ENCODE measurements around the gene KLRC1.
"Not testable (repeated sequence)": the region's sequence is repeated elsewhere in the genome, so short reads cannot be mapped to it uniquely, and the experiment has no call there.

The KLRC1 gene

DNA sequence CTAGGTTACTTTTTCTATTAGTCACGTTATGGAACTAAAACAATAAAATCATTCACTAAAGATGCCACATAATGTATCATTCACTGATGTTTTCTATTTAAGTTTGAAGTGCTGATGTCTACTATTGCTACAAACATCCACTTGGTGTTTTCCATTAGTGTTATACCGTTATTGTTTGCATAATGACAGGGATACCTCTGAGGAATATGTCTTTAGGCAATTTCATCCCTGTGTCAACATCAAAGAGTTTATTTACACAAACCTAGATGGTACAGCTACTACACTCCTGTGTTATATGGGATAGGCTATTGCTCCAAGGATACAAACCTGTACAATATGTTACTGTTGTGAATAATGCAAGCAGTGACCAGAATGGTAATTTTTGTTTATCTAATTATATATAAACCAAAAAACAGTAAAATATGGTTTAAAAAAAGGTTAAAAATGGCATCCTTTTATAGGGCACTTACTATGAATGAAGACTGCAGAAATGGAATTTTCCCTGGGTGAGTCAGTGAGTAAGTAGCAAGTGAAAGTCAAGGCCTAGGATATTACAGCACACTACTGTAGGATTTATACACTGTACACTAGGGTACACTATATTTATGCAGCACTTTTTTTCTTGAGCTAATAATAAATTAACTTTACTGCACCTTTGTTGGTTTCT, 13.4 kb downstream of the KLRC1 start:
- DNase-seq (ENCODE audit: low read depth); in situ Hi-C loops (cut with HindIII; ENCODE audit: low sequenced_read_pairs); H3K4me3 ChIP-seq (ENCODE audit: low read depth, low read length): not testable (repeated sequence)

DNA sequence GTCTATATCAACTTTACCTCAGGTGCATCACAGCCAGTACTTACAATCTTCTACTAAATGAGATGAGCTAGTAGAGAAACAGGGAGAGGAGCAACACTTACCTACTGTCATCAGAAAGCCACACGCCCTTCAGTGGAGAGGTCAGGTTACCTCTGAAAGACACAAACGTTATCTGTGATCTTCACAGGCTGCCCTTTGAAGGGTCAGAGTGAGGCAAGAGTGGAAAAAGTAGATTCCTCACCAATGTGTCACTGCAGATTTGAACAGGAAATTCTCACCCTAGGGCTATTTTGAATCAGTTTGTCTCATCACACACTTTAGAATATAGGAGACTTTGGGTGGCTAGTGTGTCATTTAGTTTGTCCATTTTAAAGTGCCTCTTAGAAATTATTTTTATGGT, 15.6 kb downstream of the KLRC1 start:
- in situ Hi-C loops (cut with HindIII; ENCODE audit: low sequenced_read_pairs); H3K4me3 ChIP-seq (ENCODE audit: low read depth, low read length); DNase-seq (ENCODE audit: low read depth): not testable (repeated sequence)

GRCh38 chr12:10435816-10436215, 17.4 kb downstream of the KLRC1 start, which contains the start of gene KLRC2:
KLRC2 (minus strand) TSS chr12:10436010; CDS start chr12:10435986, 24 bp downstream.
- in situ Hi-C loops (cut with HindIII; ENCODE audit: low sequenced_read_pairs); H3K4me3 ChIP-seq (ENCODE audit: low read depth, low read length); DNase-seq (ENCODE audit: low read depth): not testable (repeated sequence)

GRCh38 chr12:10430623-10431022, 22.6 kb downstream of the KLRC1 start:
- DNase-seq (ENCODE audit: low read depth): peak; percentile 22
- H3K4me3 ChIP-seq (ENCODE audit: low read depth, low read length); in situ Hi-C loops (cut with HindIII; ENCODE audit: low sequenced_read_pairs): not testable (repeated sequence)

DNA sequence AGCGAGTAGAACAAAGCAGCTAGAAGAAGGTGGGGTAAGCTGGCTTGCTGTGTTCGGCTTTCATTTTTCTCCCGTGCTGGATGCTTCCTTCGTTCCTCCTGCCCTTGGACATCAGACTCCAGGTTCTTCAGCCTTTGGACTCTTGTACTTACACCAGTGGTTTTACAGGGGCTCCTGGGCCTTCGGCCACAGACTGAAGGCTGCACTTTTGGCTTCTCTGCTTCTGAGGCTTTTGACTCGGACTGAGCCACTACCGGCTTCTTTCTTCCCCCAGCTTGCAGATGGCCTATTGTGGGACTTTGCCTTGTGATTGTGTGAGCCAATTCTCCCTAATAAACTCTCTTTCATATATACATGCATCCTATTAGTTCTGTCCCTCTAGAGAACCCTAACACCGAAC, 27.2 kb downstream of the KLRC1 start:
- in situ Hi-C loops (cut with HindIII; ENCODE audit: low sequenced_read_pairs); H3K4me3 ChIP-seq (ENCODE audit: low read depth, low read length); DNase-seq (ENCODE audit: low read depth): not testable (repeated sequence)

DNA sequence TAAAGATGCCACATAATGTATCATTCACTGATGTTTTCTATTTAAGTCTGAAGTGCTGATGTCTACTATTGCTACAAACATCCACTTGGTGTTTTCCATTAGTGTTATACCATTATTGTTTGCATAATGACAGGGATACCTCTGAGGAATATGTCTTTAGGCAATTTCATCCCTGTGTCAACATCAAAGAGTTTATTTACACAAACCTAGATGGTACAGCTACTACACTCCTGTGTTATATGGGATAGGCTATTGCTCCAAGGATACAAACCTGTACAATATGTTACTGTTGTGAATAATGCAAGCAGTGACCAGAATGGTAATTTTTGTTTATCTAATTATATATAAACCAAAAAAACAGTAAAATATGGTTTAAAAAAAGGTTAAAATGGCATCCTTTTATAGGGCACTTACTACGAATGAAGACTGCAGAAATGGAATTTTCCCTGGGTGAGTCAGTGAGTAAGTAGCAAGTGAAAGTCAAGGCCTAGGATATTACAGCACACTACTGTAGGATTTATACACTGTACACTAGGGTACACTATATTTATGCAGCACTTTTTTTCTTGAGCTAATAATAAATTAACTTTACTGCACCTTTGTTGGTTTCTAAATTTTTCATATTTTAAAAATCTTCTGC, 28.8 kb downstream of the KLRC1 start:
- H3K4me3 ChIP-seq (ENCODE audit: low read depth, low read length); DNase-seq (ENCODE audit: low read depth); in situ Hi-C loops (cut with HindIII; ENCODE audit: low sequenced_read_pairs): not testable (repeated sequence)

- in situ Hi-C loops (cut with HindIII; ENCODE audit: low sequenced_read_pairs); H3K4me3 ChIP-seq (ENCODE audit: low read depth, low read length); DNase-seq (ENCODE audit: low read depth): not testable (repeated sequence)
These were observed 31.0 kb downstream of the KLRC1 start for GRCh38 chr12:10422159-10422558.

DNA sequence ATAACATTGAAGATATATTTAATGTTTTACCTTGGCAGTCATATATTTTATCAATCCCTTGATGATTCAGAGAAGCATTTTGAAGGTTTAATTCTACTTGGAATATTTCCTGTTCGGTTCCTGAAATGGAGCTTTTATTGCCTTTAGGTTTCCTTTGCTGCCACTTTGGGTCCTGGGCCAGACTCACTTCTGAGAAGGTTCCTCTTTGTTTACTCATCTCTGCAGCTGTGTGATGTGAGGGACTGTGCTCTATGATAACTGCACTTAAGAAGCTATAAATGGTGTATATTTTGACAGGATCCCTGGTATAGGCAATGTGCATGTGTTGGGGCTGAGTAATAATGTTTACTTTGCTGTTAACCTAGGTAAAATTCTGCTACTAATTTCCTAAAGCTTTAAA, 32.8 kb downstream of the KLRC1 start, which contains the start of gene KLRC3:
Gene KLRC3 (minus strand): TSS at position 262 of the 400 bp plus-strand sequence. CDS start 45 bp downstream, at position 217.
- in situ Hi-C loops (cut with HindIII; ENCODE audit: low sequenced_read_pairs); DNase-seq (ENCODE audit: low read depth); H3K4me3 ChIP-seq (ENCODE audit: low read depth, low read length): not testable (repeated sequence)

- TF ChIP-seq, protein P1, sequence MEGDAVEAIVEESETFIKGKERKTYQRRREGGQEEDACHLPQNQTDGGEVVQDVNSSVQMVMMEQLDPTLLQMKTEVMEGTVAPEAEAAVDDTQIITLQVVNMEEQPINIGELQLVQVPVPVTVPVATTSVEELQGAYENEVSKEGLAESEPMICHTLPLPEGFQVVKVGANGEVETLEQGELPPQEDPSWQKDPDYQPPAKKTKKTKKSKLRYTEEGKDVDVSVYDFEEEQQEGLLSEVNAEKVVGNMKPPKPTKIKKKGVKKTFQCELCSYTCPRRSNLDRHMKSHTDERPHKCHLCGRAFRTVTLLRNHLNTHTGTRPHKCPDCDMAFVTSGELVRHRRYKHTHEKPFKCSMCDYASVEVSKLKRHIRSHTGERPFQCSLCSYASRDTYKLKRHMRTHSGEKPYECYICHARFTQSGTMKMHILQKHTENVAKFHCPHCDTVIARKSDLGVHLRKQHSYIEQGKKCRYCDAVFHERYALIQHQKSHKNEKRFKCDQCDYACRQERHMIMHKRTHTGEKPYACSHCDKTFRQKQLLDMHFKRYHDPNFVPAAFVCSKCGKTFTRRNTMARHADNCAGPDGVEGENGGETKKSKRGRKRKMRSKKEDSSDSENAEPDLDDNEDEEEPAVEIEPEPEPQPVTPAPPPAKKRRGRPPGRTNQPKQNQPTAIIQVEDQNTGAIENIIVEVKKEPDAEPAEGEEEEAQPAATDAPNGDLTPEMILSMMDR (IDR thresholded peaks at IDR 0.05; ENCODE audit: low read depth, low read length, missing control alignments): no peak
- no peak within 1 kb of the TSS for H3K4me3 ChIP-seq (ENCODE audit: low read depth, low read length)
- in situ Hi-C loops (cut with HindIII; ENCODE audit: low sequenced_read_pairs): no loop called here
- DNase-seq (ENCODE audit: low read depth): no peak
These were observed 43.8 kb downstream of the KLRC1 start, which contains the start of gene KLRC4 for GRCh38 chr12:10409392-10409791. KLRC4 (minus strand) TSS chr12:10409757; CDS start chr12:10409575, 182 bp downstream.

- DNase-seq (ENCODE audit: low read depth): no peak
- no peak overlapping the region for H3K4me3 ChIP-seq (ENCODE audit: low read depth, low read length)
- in situ Hi-C loops (cut with HindIII; ENCODE audit: low sequenced_read_pairs): no loop called here
- TF ChIP-seq, protein P1 (IDR thresholded peaks at IDR 0.05; ENCODE audit: low read depth, low read length, missing control alignments): no peak
These were observed 44.3 kb downstream of the KLRC1 start for GRCh38 chr12:10408842-10409241.

DNA sequence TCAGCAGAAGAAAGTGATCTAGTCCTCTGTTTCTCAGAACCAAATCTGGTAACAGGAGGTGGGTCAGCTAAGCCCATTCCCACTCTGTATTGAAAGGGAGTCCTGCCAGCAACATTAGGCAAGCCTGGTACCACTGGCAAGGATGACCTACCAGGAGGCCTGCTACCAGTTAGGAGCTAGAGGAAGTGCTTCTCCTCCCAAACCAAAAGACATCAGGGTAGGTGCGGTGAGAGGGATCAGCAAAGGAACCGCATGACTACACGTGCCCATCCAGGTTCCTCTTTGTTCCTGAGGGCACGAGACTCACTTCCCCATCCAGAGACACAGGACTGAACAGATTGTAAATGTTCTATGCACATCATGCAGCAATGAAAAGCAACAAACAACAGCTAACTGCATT, 46.5 kb downstream of the KLRC1 start:
- in situ Hi-C loops (cut with HindIII; ENCODE audit: low sequenced_read_pairs): no loop called here
- no peak for DNase-seq (ENCODE audit: low read depth)
- H3K4me3 ChIP-seq (ENCODE audit: low read depth, low read length): no peak overlapping the region
- TF ChIP-seq, protein P1 (IDR thresholded peaks at IDR 0.05; ENCODE audit: low read depth, low read length, missing control alignments): no peak

Measured in astrocyte of the cerebellum (primary cell).